DMS79 treated with DMSO at 0.1 percent for 48 hours (cell line): ENCODE measurements around the gene ABCG5.

ENCODE experiments used
- DNase-seq: peaks from one replicate; lab custom pipeline; 2025; lab: John Stamatoyannopoulos, UW

ABCG5 gene

DNA sequence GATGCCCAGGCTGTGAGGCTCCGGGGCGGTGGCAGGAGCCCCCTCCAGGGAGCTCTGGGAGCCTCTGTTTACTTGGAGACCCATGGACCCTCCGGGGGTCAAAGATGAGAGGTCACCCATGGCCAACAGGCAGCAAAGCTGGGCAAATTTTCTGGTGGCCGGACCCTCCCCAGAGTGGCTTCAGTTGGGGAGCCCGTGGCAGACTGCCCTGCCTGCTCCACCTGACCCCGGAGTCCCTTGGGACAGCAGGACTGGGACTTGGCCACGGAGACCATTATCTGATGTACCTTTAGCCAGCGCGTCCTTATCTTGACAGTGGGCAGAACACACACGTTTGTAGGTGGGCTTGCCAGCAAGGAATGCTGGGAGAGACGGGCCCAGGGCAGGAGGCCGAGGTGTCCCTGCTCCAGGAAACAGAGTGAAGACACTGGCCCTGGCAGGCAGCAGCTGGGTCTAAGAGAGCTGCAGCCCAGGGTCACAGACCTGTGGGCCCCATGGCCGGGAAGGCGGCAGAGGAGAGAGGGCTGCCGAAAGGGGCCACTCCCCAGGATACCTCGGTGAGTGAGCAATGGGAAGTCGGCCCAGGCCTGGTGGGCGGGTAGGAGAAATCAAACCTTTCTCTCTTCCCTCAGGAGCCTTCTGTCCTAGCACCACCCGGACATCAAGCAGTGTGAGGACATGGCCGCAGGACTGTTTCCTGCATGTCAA, at the start of gene ABCG5, which contains the start of gene ABCG8:
Gene ABCG5 (minus strand): TSS at position 280 of the 708 bp plus-strand sequence. CDS start 160 bp downstream, at position 120.
Gene ABCG8 (plus strand): TSS at position 412 of the 708 bp plus-strand sequence. CDS start 83 bp downstream, at position 495.
- no peak for DNase-seq

- no peak for DNase-seq
These were observed 48.5 kb upstream of the ABCG5 start for GRCh38 chr2:43887176-43887575.

DNA sequence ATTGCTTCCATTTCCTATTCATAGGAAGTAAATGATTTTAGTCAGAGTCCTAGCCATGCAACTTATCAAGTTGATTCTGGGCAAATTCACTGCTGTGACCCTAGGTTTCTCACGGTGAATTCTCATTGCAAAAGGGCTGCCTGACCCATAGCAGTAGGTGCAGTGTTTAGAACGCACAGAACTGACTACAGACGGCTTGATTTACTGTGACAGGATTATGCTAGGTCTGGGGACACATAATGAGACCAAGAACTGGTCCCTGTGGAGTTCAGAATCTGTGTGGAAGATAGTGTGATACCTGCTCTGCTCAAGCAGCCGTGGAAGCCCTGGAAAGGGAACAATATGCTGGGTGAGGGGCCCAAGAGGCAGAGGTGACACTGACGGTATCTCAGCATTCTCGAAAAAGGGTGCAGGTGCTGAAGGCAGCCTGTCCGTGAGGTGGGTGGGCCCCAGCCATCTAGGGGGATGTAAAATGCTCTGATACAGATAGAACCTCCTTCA, 46.5 kb upstream of the ABCG5 start:
- DNase-seq = no peak

- DNase-seq = no peak
These were observed 46.0 kb upstream of the ABCG5 start for GRCh38 chr2:43884689-43885088.

DNA sequence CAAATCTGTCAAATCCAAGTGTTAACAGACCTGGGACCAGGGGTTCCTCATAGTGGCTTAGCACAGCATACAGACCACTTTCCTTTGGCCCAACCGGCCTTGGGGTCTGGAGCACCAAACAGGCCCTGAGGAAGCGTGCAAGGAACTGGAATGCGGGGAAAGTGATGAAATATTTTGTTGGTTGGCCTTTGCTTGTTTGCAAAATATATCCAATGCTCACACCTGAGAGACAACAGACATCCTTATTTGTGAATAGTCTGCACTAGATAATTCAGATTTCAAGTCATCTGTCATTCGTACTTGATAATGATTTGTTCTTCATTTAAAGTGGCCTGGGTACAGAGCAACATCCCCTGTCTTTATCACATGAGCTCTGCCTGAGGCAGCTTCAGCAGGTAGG, 43.7 kb upstream of the ABCG5 start:
- DNase-seq = no peak

DNA sequence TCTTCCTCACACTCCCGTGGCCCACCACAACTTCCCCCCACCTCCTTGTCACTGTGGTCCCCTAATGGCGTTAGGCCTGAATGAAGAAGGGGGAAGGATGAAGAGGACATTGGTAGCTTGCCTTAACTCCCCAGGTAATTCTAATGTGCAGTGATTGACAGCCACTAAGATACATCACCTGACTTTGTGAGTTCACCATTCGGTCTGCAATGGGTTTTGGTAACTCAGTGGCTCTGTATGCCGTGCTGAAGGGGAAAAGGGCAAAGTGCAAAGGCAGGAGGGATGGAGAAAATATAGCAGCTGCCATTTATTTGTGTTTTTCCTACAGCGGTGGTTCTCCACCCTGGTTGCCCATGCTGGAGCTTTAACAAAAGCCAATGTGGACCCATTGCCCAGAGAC, 42.3 kb upstream of the ABCG5 start:
- no peak for DNase-seq

GRCh38 chr2:43880471-43880870, 41.8 kb upstream of the ABCG5 start:
- no peak for DNase-seq

- no peak for DNase-seq
These were observed 40.6 kb upstream of the ABCG5 start for GRCh38 chr2:43879261-43879660.

DNA sequence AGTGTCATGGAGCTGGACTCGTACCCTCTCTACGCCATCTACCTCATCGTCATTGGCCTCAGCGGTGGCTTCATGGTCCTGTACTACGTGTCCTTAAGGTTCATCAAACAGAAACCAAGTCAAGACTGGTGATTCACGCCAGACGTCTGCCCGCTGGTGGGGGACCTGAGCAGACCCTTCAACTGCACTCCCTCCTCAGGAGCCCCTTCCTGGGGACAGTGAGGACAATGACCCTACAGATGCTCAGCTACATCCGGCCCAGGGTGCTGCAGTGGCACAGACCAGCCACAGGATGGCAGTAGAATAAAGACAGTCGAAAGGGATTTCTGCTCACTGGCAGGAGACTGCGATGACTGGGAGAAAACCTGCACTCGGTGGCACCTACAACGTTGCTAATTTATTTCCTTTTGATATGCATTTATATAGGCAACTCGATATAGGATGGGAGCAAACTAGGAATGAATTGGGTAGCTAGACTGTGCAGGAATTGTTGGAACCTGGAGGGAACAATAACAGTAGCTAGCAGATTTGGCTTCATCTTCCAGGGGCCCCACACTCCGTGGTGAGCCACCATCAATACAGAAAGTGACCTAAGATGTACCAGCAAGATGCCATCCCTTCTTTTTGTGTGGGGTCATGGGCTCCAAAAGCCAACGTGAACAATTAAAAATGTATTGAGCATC, 39.3 kb upstream of the ABCG5 start:
- DNase-seq = peak; percentile 63

GRCh38 chr2:43874776-43875451, 36.3 kb upstream of the ABCG5 start:
- DNase-seq = no peak

DNA sequence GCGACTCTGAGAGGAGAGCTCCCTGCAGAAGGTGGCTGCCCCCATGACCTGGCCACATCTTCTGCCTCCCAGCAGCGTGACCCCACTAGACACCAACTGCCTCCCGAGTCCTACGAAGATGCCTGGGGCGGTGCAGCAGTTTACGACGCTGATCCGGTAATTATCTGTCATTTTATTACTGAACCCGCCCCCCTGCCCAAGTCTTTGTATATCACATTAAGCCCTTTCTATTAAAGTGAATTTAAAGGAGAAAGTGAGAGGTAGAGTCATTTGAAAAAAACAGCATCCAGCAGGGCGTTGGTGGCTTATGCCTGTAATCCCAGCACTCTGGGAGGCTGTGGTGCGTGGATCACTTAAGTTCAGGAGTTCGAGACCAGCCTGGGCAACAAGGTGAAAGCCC, 33.5 kb upstream of the ABCG5 start:
- no peak for DNase-seq

- no peak for DNase-seq
These were observed 16.7 kb upstream of the ABCG5 start for GRCh38 chr2:43855292-43855691.

GRCh38 chr2:43854671-43855070, 16.0 kb upstream of the ABCG5 start:
- DNase-seq = no peak

- DNase-seq = no peak
These were observed 14.8 kb upstream of the ABCG5 start for GRCh38 chr2:43853141-43854081.

DNA sequence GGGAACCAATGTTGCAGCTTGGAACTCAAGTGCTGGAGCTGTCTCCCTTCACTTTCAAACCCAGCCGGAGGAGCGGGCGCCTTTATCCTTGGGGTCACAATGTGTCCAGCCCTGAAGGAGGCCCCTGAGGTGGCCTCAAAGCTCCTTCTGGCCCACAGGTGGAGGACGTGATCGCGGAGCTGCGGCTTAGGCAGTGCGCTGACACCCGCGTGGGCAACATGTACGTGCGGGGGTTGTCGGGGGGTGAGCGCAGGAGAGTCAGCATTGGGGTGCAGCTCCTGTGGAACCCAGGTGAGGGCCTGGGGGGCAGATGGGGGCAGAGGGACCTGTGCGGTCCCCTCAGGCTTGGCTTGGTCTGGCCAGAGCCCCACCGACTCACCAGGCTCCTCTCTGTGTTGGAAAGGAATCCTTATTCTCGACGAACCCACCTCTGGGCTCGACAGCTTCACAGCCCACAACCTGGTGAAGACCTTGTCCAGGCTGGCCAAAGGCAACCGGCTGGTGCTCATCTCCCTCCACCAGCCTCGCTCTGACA, 13.6 kb upstream of the ABCG5 start:
- DNase-seq = no peak

DNA sequence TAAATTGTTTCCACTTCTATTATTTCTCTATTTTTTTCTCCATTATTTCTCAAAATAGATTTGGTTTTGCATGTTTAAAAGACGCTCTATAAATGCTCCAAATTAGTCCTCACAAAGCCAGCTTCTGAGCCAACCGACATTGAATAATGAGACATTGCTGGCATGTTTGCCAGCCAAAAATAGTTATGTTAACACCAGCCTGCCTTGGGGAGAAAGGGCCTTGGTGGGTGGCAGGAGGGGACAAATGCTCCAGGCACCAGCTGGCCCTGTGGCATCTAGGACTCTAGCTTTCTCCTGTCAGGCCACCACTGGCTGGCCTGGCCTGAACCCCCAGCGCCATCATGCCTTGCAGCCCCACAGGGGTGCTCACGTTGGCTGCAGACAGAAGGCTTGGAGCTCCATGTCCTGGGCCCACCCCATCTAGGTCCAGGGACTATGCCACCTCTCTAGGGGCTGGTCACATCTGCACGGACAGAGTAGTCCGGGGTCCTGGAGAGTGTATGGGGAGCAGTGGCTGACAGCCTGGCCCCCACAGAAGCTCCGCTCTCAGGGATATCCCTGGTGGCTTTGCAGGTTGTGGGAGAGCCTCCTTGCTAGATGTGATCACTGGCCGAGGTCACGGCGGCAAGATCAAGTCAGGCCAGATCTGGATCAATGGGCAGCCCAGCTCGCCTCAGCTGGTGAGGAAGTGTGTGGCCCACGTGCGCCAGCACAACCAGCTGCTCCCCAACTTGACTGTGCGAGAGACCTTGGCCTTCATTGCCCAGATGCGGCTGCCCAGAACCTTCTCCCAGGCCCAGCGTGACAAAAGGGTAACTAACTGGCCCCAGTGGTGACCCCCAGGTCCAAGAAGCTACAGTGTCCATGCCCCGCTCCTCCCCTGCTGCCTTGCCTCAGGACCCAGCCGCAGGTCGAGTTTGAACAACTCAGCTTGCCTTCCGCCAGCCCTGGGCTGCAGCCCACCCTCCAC, 12.7 kb upstream of the ABCG5 start:
- no peak for DNase-seq

DNA sequence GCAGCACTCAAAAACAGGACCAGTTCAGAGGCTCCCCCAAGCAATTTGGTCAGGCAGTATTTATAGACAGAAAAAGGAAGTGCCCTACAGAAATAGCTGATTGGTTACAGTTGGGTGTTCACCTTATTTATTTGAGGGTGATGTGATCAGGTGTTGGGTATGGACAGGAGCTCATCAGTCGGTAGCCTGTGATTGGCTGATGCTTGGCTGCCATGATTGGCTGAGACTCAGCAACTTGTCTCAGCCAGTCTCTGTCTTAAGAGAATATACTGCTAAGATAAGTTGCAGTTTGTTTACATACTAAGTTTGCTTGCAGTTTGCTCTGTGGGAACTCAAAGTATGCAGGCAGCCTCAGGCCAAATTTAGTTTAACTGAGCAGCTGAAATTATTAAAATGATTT, 9.6 kb upstream of the ABCG5 start:
- DNase-seq = no peak

GRCh38 chr2:43846140-43846793, 7.6 kb upstream of the ABCG5 start:
- DNase-seq = no peak

GRCh38 chr2:43845181-43845580, 6.5 kb upstream of the ABCG5 start:
- DNase-seq = no peak

GRCh38 chr2:43842866-43843226, 4.2 kb upstream of the ABCG5 start:
- DNase-seq = no peak
